Suprapubic skin (tissue), 3 donors: Measurements from ENCODE around the gene SPTBN1.

Experiments
- EP300 ChIP-seq: sonication (generic); formaldehyde crosslinking; IDR thresholded peaks from one replicate; pipeline ENCODE4 v1.6.1; 2017; ENCODE audit warnings: antibody characterized with exemption
- POLR2A ChIP-seq, 2 donors: fragments of 450-650 bp; IDR thresholded peaks; one replicate each; pipeline ENCODE4 v1.6.1; 2017; ENCODE audit warnings: antibody characterized with exemption in 2 of 2, mild to moderate bottlenecking in 2 of 2, moderate library complexity in 2 of 2
- TF ChIP-seq, protein P1 (sequence below), 2 donors: fragments of 200-600 bp in 1 of 2; fragments of 450-650 bp in 1 of 2; sonication (generic) in 1 of 2; IDR thresholded peaks; one replicate each; pipeline ENCODE4 v1.5.1; 2016 to 2019; ENCODE audit warnings: antibody characterized with exemption in 2 of 2, mild to moderate bottlenecking in 1 of 2, moderate library complexity in 1 of 2

DNA sequence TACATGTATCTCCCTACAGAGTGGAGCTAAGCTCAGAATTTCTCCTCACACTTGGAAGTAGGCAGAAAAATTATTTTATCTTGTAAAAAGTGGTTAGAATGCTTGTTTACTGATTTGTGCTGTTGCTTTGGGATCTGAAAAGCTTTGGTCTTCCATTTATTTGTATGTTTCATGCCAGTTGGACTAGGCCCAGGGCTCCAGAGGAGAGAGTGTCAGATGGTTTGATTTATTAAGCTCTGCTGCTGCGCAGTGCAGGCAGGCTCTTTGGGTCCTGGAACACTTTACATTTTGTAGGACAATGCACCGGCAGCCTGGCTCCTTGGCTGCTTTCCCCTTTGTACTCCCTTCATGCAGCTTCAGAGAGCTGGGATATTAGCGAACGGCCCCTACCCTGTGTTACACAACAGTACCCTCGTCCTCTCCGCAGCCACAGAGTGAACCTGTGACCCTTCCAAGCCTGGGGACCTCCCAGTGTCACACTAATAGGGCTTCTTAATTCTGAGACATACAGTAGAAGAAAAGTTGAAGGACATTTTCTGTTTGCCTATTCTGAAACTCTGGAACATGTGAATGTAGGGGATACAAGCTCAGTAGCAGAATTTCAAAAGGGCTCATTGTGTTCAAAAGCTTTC lies 210.6 kb downstream of the SPTBN1 start:
- TF ChIP-seq POLR2A (IDR thresholded peaks at IDR 0.05) (no peak), EP300 (no peak)
- TF ChIP-seq, protein P1, sequence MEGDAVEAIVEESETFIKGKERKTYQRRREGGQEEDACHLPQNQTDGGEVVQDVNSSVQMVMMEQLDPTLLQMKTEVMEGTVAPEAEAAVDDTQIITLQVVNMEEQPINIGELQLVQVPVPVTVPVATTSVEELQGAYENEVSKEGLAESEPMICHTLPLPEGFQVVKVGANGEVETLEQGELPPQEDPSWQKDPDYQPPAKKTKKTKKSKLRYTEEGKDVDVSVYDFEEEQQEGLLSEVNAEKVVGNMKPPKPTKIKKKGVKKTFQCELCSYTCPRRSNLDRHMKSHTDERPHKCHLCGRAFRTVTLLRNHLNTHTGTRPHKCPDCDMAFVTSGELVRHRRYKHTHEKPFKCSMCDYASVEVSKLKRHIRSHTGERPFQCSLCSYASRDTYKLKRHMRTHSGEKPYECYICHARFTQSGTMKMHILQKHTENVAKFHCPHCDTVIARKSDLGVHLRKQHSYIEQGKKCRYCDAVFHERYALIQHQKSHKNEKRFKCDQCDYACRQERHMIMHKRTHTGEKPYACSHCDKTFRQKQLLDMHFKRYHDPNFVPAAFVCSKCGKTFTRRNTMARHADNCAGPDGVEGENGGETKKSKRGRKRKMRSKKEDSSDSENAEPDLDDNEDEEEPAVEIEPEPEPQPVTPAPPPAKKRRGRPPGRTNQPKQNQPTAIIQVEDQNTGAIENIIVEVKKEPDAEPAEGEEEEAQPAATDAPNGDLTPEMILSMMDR (IDR thresholded peaks at IDR 0.05) = no peak
